ACHN (cell line): Measurements from ENCODE around the gene LIN7A.
"Not testable (repeated sequence)": the region's sequence is repeated elsewhere in the genome, so short reads cannot be mapped to it uniquely, and the experiment has no call there.

Source experiments
- DNase-seq: peaks from one replicate; pipeline ENCODE4 v3.0.0-alpha.2; 2015
- in situ Hi-C: cut with HindIII; loops from 2 replicates; pipeline ENCODE4 v1.10.0; 2017; ENCODE audit warnings: low sequenced_read_pairs, low pct_ligation_motif_present, low pct_unique_long_range_greater_than_20kb

LIN7A gene

GRCh38 chr12:80935111-80935510 lies 2.6 kb downstream of the LIN7A start:
- no peak for DNase-seq
- in situ Hi-C loops: no loop called here

DNA sequence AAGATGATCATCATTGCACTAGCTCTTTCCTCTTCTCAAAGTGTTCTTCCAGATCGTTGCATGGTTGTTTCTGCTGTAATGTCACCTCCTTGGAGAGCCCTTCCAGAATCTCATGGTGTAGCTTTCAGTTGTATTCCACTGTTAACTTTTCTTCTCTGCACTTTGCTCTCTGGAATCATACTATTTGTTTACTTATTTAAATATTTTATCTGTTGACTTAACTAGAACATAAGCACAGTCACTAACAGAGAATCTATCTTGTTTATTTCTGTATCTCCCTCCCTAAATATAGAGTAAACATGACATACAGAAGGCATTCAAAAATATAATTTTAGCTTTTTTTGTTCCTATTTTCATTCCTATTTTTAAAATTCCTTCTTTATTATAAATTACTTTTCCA lies 11.8 kb downstream of the LIN7A start:
- in situ Hi-C loops: no loop called here
- DNase-seq: no peak

DNA sequence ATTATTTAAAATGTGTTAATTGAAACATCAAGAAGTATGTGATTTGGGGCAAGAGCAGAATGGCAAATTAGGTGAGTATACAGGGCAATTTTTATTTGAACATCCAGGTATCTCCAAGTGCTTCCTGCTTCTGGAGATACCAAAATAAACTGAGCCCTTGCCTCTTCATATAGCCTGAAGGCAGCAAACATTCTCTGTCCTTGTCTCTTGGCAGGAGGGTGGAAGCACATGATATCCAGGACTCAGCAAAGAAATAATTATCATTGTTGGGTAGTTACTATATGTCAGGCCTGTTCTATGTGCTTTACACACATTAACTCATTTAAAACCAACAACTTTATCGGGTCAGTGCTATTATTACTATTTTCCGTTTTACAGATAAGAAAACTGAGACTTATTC lies 12.5 kb downstream of the LIN7A start:
- in situ Hi-C loops: no loop called here

GRCh38 chr12:80924437-80924836 lies 13.3 kb downstream of the LIN7A start:
- no peak for DNase-seq
- in situ Hi-C loops: no loop called here

More for the DNA sequence above, 12.5 kb downstream of the LIN7A start:
- no peak for DNase-seq

DNA sequence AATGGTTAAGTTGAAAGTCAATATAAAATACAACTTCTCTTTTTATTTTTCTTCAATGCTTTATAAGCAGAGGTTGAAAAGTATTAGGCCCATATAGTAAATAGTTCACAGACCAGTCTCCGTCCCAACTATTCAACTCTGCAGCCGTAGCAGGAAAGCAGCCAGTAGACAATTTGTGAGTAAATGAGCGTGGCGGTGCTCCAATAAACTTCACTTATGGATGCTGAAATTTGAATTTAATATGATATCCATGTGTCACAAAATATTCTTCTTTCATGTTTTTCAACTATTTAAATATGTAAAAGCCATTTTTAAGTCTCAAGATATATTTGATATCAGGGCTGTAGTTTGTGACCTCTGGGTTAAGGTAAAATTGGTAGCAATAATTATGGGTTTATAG lies 17.7 kb downstream of the LIN7A start:
- in situ Hi-C loops: no loop called here
- no peak for DNase-seq

DNA sequence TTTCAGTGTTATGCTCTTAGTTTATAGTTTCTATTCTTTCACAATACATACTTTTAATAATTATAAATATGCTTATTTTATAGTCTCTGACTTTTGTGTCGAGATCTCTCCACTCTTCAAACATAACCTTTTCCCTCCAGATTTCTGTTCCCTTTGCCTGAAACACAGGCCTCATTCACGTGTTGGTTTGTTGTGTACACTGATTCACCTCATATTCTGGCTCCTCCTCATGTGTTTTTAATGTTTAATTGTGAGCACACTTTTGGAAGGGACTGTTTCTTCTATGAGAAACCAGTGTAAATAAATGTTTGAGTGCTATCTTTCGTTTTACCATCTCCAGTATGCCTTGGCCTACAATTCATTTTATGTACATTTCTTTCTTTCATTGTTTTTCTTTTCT lies 20.1 kb downstream of the LIN7A start:
- in situ Hi-C loops: no loop called here
- no peak for DNase-seq

DNA sequence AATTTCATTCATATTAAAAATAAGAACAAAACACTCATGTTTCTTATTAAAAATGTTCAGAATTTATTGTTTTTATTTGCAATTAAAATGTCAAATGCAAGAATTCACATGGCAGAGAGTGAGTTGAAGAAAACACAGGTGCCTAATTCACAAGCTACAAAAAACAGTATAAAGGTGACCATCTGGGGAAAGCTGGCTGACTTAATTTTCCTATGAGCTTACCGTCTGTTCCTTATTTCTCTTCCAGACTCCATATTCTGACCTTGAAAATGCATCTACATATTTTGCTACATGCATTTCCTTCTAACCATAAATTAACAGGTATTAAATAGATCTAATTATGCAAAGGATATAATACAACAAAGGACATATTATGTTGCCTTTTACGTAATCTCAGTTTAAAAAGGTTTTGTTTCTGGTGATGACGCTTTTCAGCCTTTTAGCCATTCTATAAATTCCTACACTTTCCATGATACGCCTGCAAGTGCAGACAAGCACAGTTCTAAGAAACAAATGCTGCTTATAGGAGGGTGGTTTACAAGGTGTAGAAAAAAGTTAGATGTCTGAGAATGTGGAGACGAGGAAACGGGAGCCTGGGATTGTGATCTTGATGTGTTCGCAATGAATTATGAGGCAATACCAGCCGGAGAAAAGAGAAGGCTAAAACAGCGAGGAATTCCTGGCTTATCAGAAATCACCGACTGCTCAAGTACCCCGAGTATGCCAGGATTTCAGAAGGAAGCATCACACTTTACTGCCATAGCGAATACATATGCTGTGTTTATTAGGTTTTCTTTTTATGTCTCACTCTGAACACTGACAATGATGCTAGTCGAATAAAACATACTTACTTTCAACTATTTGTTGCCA lies 24.6 kb downstream of the LIN7A start:
- in situ Hi-C loops: no loop called here
- DNase-seq: no peak

DNA sequence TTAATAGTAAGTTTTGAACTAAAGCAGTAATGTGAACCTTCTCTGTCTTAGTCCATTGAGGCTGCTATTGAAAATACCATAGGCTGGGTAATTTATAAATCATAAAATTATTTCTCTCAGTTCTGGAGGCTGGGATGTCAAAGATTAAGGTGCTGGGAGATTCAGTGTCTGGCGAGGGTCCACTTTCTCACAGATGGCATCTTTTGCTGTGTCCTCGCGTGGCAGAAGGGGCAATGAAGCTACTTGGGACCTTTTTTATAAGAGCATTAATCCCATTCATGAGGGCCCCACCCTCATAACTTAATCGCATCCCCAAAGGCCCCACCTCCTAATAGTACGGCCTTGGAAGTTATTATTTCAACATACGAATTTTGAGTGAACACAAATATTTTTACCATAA lies 28.4 kb downstream of the LIN7A start:
- DNase-seq: no peak
- in situ Hi-C loops: no loop called here

DNA sequence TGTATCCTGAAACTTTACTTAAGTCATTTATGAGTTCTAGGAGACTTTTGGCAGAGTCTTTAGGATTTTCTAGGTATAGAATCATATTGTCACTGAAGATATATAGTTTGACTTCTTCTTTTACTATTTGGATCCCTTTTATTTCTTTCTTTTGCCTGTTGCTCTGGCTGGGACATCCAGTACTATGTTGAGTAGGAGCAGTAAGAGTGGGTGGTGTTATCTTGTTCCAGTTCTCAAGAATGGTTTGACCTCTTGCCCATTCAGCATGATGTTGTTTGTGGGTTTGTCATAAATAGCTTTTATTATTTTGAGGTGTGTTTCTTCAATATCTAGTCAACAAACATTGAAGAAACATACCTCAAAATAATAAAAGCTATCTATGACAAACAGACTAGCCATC lies 35.0 kb downstream of the LIN7A start:
- in situ Hi-C loops: no loop called here
- DNase-seq: no peak

DNA sequence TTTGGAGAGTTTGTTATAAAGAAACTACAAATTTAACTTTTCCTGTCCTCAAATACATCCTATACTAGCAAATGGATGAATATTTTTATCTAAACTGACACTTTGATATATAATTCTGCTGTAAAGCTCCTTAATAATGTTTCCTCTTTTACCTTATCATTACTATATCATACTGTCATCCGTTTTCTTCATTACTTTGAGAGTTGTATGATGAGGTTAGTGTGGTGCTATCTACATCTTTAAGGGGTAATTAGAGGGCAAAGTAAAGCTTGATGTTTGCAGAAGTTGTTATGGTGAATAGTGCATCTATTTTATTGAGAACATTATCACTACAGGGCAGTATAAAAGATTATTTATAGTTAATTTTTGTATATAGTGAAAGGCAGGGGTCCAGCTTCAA lies 36.1 kb downstream of the LIN7A start:
- in situ Hi-C loops: no loop called here
- DNase-seq: no peak

DNA sequence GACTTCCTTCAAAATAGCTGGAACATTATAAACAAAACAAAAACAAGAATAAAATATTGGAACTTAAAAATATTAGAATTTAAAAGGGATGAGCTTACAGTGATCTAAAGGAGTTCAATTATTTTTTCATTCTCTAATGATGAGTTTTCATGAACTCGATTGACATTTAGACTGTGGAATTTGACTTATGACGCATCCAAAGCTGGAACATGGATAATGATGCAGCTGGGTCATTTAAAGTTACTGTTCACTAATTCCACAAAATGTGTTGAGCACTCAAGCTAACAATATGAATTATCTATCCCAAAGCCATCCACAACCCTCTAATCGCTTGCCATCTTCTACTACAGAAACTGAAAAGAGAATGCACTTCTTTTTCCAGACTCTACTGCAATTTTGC lies 42.5 kb downstream of the LIN7A start:
- in situ Hi-C loops: no loop called here
- no peak for DNase-seq

DNA sequence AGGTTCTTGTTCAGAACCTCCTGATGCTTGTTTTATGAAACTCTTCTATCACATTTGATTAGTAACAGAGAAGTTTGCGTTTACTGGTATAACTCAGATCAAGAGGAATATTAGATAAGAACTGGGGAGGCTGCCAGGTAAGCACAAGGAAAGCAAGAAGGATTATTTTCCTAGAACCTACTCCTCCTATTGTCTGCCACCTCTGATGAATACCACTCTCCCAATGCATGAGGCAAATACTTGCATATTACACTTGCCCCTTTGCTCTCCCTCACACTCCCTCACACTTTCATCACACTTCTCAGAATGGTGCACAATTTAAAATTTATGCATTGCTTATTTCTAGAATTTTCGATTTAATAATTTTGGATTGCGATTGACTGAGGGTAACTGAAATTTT lies 43.6 kb downstream of the LIN7A start:
- in situ Hi-C loops: no loop called here
- no peak for DNase-seq

DNA sequence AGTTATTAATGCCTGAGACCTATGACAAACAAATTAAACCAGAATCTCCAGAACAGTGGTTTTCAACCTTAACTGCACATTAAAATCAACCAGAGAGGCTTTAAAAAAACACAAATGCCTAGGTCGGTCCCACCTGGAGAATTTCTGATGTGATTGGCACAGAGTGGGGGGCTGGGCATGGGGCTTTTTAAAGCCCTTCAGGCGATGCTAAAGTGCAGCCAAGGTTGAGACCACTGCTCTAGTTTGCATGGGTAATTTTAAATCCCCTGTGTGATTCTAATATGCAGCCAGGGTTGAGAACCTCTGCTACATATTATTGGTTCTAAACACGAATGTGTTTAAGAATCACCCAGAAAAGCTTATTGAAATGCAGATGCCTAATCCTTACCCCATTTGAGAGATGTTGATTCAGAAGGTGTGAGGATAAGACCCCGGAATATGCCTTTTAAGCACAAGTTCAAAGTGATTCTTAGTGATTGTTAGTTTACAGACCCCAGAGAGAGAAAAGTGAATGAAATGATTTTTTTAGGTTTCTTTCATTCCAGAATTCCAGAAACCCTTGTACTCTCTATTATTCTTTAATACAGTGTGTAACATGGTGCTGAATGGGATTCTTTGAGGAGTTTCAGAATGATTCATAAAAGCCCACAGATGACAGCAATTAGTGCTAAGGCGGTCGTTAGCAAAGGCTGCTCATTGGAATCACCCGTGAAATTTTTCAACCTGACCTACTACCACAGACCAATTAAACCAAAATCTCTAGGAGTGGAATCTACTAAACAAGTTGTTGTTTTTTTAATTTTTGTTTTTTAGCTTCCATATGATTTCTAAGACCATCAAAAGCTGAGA lies 44.9 kb downstream of the LIN7A start:
- DNase-seq: no peak
- in situ Hi-C loops: no loop called here

GRCh38 chr12:80884651-80885050 lies 53.1 kb downstream of the LIN7A start:
- in situ Hi-C loops: no loop called here
- DNase-seq: no peak

DNA sequence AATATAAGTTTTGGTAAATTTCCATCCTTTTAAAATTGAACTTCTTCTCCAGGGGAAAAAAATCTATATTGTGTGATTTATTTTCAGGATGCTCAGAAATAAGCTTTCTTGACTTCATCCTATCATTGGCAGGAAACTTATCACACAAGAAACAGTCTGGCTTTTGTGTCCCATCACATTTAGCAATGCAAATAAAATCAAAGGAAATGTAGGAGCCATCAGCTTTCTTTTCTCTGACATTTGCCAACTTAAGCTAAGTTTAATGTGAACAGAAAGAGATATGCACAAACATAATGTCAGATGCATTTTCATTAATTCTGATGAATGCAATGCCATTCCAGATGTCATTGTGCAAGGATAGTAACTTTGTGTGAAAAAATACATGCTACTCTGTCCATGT lies 56.6 kb downstream of the LIN7A start:
- in situ Hi-C loops: no loop called here

GRCh38 chr12:80878452-80878851 lies 59.3 kb downstream of the LIN7A start:
- in situ Hi-C loops: not testable (repeated sequence)

More for the DNA sequence above, 56.6 kb downstream of the LIN7A start:
- no peak for DNase-seq

DNA sequence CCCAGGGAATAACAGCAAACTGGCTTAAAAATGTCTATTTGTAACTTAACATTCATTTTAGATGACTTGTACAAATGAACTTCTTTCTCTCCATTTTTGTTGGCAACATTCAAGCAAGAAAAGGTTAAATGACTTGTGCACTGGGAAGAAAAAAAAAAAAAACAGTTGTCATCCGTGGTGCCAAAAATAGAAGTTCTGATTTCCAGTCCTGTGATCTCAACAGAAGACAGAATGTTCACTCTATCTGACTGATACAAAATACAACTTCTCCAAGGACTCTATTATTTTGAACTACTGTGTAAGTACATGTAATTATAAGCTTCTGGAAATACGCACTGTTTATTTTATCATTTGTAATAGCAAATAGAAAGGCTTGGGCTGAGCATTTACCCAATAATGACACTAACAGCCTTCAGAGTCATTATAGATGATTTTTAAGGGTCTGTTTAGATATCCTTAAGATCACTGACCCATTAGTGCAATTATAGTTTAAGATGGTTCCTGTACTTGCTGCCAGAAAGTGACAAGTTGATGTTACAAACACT lies 59.9 kb downstream of the LIN7A start:
- DNase-seq: no peak
- in situ Hi-C loops: no loop called here

More at GRCh38 chr12:80878452-80878851, 59.3 kb downstream of the LIN7A start:
- DNase-seq: not testable (repeated sequence)

DNA sequence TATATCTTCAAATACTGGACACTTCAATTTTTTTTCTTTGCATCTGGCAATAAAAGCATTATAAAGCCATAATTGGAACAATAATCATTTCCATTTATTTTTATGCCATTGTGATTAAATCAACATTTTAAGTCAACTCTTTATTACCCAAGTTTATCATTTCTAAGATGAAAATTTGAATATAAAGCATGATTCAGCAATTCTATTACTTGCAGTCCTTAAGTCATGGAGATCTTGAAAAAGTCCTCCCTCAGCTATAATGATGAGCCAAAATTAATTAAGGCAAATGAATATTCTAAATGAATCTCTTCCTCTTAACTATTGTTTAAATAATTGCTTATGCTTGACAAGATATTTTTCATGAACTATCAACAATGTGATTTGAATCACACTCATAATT lies 65.7 kb downstream of the LIN7A start:
- DNase-seq: no peak
- in situ Hi-C loops: no loop called here

GRCh38 chr12:80869264-80869663 lies 68.5 kb downstream of the LIN7A start:
- in situ Hi-C loops: no loop called here
- DNase-seq: no peak
